Mucosa of stomach (tissue), 1 donor: ENCODE results near the gene BIN1.

ENCODE experiments used
- H3K27me3 ChIP-seq: one replicate; pipeline ENCODE4 v1.7.0; 2013; ENCODE audit warnings: mild to moderate bottlenecking, low read length; ENCODE audit not compliant: control insufficient read depth, insufficient read depth
- H3K36me3 ChIP-seq: one replicate; pipeline ENCODE4 v1.7.0; 2013; ENCODE audit warnings: low read length; ENCODE audit not compliant: control insufficient read depth, insufficient read depth
- H3K4me1 ChIP-seq: one replicate; pipeline ENCODE4 v1.7.0; 2013; ENCODE audit warnings: mild to moderate bottlenecking, low read length; ENCODE audit not compliant: control insufficient read depth, insufficient read depth
- H3K4me3 ChIP-seq: one replicate; pipeline ENCODE4 v1.7.0; 2013; ENCODE audit warnings: low read length
- H3K9ac ChIP-seq: one replicate; pipeline ENCODE4 v1.7.0; 2013; ENCODE audit warnings: mild to moderate bottlenecking, low read length, moderate library complexity
- H3K9me3 ChIP-seq: one replicate; pipeline ENCODE4 v1.7.0; 2013; ENCODE audit warnings: mild to moderate bottlenecking, low read length, moderate library complexity; ENCODE audit not compliant: control insufficient read depth
- donor health status: Pancreatic carcinoma.

The BIN1 gene

GRCh38 chr2:127074936-127075335 is 32.0 kb downstream of the BIN1 start:
- Histone ChIP-seq H3K4me1 (peaks cover 20% of the 10 kb centered on the region), H3K9me3 (no peaks in the 10 kb centered on the region), H3K27me3 (no peaks in the 10 kb centered on the region), H3K4me3 (no peak overlapping the region), H3K9ac (no peak overlapping the region), H3K36me3 (no peaks in the 10 kb centered on the region)

GRCh38 chr2:127074358-127074757 is 32.6 kb downstream of the BIN1 start:
- Histone ChIP-seq H3K9ac (no peak overlapping the region), H3K9me3 (no peaks in the 10 kb centered on the region), H3K36me3 (no peaks in the 10 kb centered on the region), H3K4me1 (peaks cover 17% of the 10 kb centered on the region), H3K4me3 (no peak overlapping the region), H3K27me3 (no peaks in the 10 kb centered on the region)

GRCh38 chr2:127072970-127073369 is 34.0 kb downstream of the BIN1 start:
- H3K9ac ChIP-seq = no peak overlapping the region
- peaks cover 12% of the 10 kb centered on the region for H3K4me1 ChIP-seq
- H3K4me3 ChIP-seq = no peak overlapping the region
- H3K36me3 ChIP-seq = no peaks in the 10 kb centered on the region
- no peaks in the 10 kb centered on the region for H3K9me3 ChIP-seq
- no peaks in the 10 kb centered on the region for H3K27me3 ChIP-seq

- no peak overlapping the region for H3K9ac ChIP-seq
- H3K4me1 ChIP-seq = peaks cover 14% of the 10 kb centered on the region
These were observed 34.6 kb downstream of the BIN1 start for GRCh38 chr2:127072396-127072795.

GRCh38 chr2:127071901-127072328 is 35.0 kb downstream of the BIN1 start:
- H3K4me3 ChIP-seq = no peak overlapping the region
- no peak overlapping the region for H3K9ac ChIP-seq
- no peaks in the 10 kb centered on the region for H3K9me3 ChIP-seq
- no peaks in the 10 kb centered on the region for H3K27me3 ChIP-seq
- H3K36me3 ChIP-seq = no peaks in the 10 kb centered on the region
- peaks cover 17% of the 10 kb centered on the region for H3K4me1 ChIP-seq

More at GRCh38 chr2:127072396-127072795, 34.6 kb downstream of the BIN1 start:
- H3K27me3 ChIP-seq = no peaks in the 10 kb centered on the region
- H3K36me3 ChIP-seq = no peaks in the 10 kb centered on the region
- no peaks in the 10 kb centered on the region for H3K9me3 ChIP-seq
- no peak overlapping the region for H3K4me3 ChIP-seq

GRCh38 chr2:127070221-127070620 is 36.7 kb downstream of the BIN1 start:
- H3K4me1 ChIP-seq = peaks cover 25% of the 10 kb centered on the region
- H3K36me3 ChIP-seq = no peaks in the 10 kb centered on the region

GRCh38 chr2:127069536-127069935 is 37.4 kb downstream of the BIN1 start:
- Histone ChIP-seq H3K4me3 (no peak overlapping the region), H3K4me1 (peaks cover 32% of the 10 kb centered on the region), H3K9me3 (no peaks in the 10 kb centered on the region), H3K9ac (no peak overlapping the region), H3K36me3 (no peaks in the 10 kb centered on the region), H3K27me3 (no peaks in the 10 kb centered on the region)

More at GRCh38 chr2:127070221-127070620, 36.7 kb downstream of the BIN1 start:
- Histone ChIP-seq H3K9me3 (no peaks in the 10 kb centered on the region), H3K9ac (no peak overlapping the region), H3K27me3 (no peaks in the 10 kb centered on the region), H3K4me3 (no peak overlapping the region)

- Histone ChIP-seq H3K9me3 (no peaks in the 10 kb centered on the region), H3K9ac (no peak overlapping the region), H3K27me3 (no peaks in the 10 kb centered on the region), H3K4me1 (peaks cover 33% of the 10 kb centered on the region), H3K4me3 (no peak overlapping the region), H3K36me3 (no peaks in the 10 kb centered on the region)
These were observed 38.0 kb downstream of the BIN1 start for GRCh38 chr2:127069003-127069402.

GRCh38 chr2:127068351-127068741 is 38.6 kb downstream of the BIN1 start:
- H3K4me1 ChIP-seq = peaks cover 33% of the 10 kb centered on the region
- no peaks in the 10 kb centered on the region for H3K9me3 ChIP-seq
- H3K9ac ChIP-seq = no peak overlapping the region
- H3K27me3 ChIP-seq = no peaks in the 10 kb centered on the region
- H3K4me3 ChIP-seq = no peak overlapping the region
- H3K36me3 ChIP-seq = no peaks in the 10 kb centered on the region

- Histone ChIP-seq H3K36me3 (no peaks in the 10 kb centered on the region), H3K27me3 (no peaks in the 10 kb centered on the region), H3K9me3 (no peaks in the 10 kb centered on the region), H3K9ac (no peak overlapping the region), H3K4me3 (no peak overlapping the region), H3K4me1 (peaks cover 33% of the 10 kb centered on the region)
These were observed 39.2 kb downstream of the BIN1 start for GRCh38 chr2:127067620-127068350.

- Histone ChIP-seq H3K36me3 (no peaks in the 10 kb centered on the region), H3K4me1 (peaks cover 33% of the 10 kb centered on the region), H3K4me3 (no peak overlapping the region), H3K9ac (no peak overlapping the region), H3K9me3 (no peaks in the 10 kb centered on the region), H3K27me3 (no peaks in the 10 kb centered on the region)
These were observed 40.0 kb downstream of the BIN1 start for GRCh38 chr2:127066942-127067341.

GRCh38 chr2:127065940-127066318 is 41.0 kb downstream of the BIN1 start:
- Histone ChIP-seq H3K9me3 (no peaks in the 10 kb centered on the region), H3K9ac (no peak overlapping the region)

More at GRCh38 chr2:127065940-127066318, 41.0 kb downstream of the BIN1 start:
- no peaks in the 10 kb centered on the region for H3K27me3 ChIP-seq
- H3K36me3 ChIP-seq = no peaks in the 10 kb centered on the region
- no peak overlapping the region for H3K4me3 ChIP-seq
- peaks cover 33% of the 10 kb centered on the region for H3K4me1 ChIP-seq
